ENCODE data around the gene SEMA4C. TPM values are rescaled to one million over a fixed set of nuclear protein-coding genes. Genes with fewer than 3 reads are reported as not detected.

SEMA4C gene
- polyA plus RNA-seq, 1 donor (not counting 4 experiments of a cell fraction or from before 2014, with no cell fraction given) = 7.5 TPM

- H3K9me1 ChIP-seq (ENCODE audit: control insufficient read depth, extremely low read depth, insufficient read depth, low read length) = no peaks in the 10 kb centered on the region
- dilution Hi-C loops (cut with MboI; ENCODE audit: extremely low pct_ligation_motif_present, low sequenced_read_pairs) = no loop called here
- H3K9ac ChIP-seq (ENCODE audit: control insufficient read depth, extremely low read depth, insufficient read depth, low read length) = no peak overlapping the region
- no peak overlapping the region for H3K4me3 ChIP-seq (ENCODE audit: control insufficient read depth in 2 of 3, extremely low read depth in 1 of 3, insufficient read depth in 2 of 3, low read depth in 1 of 3, low read length in 3 of 3)
- no peak overlapping the region for H3K27ac ChIP-seq (ENCODE audit: control insufficient read depth, insufficient read depth, low read length)
- TF ChIP-seq EZH2 (IDR thresholded peaks at IDR 0.05; ENCODE audit: low read length) (no peak), CTCF (optimal IDR thresholded peaks at IDR 0.05 in 1 of 3, IDR thresholded peaks at IDR 0.05 in 1 of 3, conservative IDR thresholded peaks at IDR 0.05 in 1 of 3; ENCODE audit: extremely low read depth in 1 of 3, insufficient read depth in 2 of 3, low read length in 3 of 3) (no peak)
- no peaks in the 10 kb centered on the region for H3K36me3 ChIP-seq (ENCODE audit: control insufficient read depth in 2 of 2, extremely low read depth in 1 of 2, insufficient read depth in 2 of 2, low read length in 2 of 2)
- no peaks in the 10 kb centered on the region for H4K20me1 ChIP-seq (ENCODE audit: control insufficient read depth, extremely low read depth, insufficient read depth, low read length)
- DNase-seq (ENCODE audit: low read depth, low spot score) = no peak
- no peaks in the 10 kb centered on the region for H3K27me3 ChIP-seq (ENCODE audit: control insufficient read depth, extremely low read depth, insufficient read depth, low read length)
- H3K79me2 ChIP-seq (ENCODE audit: control insufficient read depth, insufficient read depth, low read length) = no peaks in the 10 kb centered on the region
- no peak overlapping the region for H3K4me2 ChIP-seq (ENCODE audit: control insufficient read depth, extremely low read depth, insufficient read depth, low read depth, low read length)
- no peaks in the 10 kb centered on the region for H3K9me3 ChIP-seq (ENCODE audit: control insufficient read depth, low read depth, low read length)
- peaks cover 27% of the 10 kb centered on the region for H3K4me1 ChIP-seq (ENCODE audit: control insufficient read depth, extremely low read depth, insufficient read depth, low read length)
- no peak for FAIRE-seq
- no peak overlapping the region for H2AFZ ChIP-seq (ENCODE audit: control insufficient read depth, low read length)
Observed at GRCh38 chr2:96893289-96894150, 23.6 kb upstream of the SEMA4C start.

DNA sequence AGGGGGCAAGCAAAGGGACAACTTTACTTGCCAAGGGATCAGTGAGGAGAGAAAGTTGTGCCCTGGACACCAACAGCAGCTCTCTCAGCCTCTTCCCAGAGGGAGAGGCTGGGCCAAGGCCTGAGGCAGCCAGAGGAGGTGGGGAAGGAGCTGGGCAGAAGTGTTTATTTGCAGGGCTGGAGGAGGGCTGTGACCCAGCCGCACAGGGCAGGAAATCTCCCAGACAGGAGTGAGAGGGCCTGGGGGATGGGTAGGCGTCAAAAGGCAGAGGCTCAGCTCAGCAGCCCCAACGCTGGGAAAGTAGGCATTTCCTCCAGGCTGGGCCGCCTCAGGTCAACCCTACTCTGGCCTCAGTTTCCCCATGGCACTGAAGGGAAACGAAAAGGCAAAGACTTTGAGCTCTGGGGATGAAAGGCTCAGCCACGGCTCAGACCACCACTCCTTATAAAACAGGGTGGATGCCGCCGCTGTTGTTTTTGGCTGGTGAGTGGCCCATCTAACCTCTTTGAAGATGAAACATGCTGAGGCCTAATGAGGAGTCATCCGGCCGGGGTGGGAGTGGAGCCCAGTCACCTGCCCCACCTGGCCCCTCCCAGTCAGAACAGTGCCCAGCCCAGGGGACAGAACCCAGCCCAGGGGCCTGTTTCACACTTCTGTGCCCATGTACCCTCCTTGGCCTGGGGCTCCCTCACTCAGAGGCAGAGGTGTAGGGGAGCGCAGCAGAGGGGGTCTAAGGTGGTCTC lies 21.9 kb upstream of the SEMA4C start:
- H3K4me1 ChIP-seq (ENCODE audit: control insufficient read depth, extremely low read depth, insufficient read depth, low read length) = peaks cover 41% of the 10 kb centered on the region
- H2AFZ ChIP-seq (ENCODE audit: control insufficient read depth, low read length) = no peak overlapping the region
- H3K36me3 ChIP-seq (ENCODE audit: control insufficient read depth in 2 of 2, extremely low read depth in 1 of 2, insufficient read depth in 2 of 2, low read length in 2 of 2) = no peaks in the 10 kb centered on the region
- H4K20me1 ChIP-seq (ENCODE audit: control insufficient read depth, extremely low read depth, insufficient read depth, low read length) = no peaks in the 10 kb centered on the region
- FAIRE-seq (no peak), DNase-seq (ENCODE audit: low read depth, low spot score) (no peak)
- dilution Hi-C loops (cut with MboI; ENCODE audit: extremely low pct_ligation_motif_present, low sequenced_read_pairs) = no loop called here
- no peak overlapping the region for H3K4me2 ChIP-seq (ENCODE audit: control insufficient read depth, extremely low read depth, insufficient read depth, low read depth, low read length)
- H3K9me1 ChIP-seq (ENCODE audit: control insufficient read depth, extremely low read depth, insufficient read depth, low read length) = no peaks in the 10 kb centered on the region
- no peak for TF ChIP-seq CTCF (optimal IDR thresholded peaks at IDR 0.05 in 1 of 3, IDR thresholded peaks at IDR 0.05 in 1 of 3, conservative IDR thresholded peaks at IDR 0.05 in 1 of 3; ENCODE audit: extremely low read depth in 1 of 3, insufficient read depth in 2 of 3, low read length in 3 of 3)
- TF ChIP-seq EZH2 (IDR thresholded peaks at IDR 0.05; ENCODE audit: low read length) = no peak
- H3K4me3 ChIP-seq (ENCODE audit: control insufficient read depth in 2 of 3, extremely low read depth in 1 of 3, insufficient read depth in 2 of 3, low read depth in 1 of 3, low read length in 3 of 3) = no peak overlapping the region
- H3K27me3 ChIP-seq (ENCODE audit: control insufficient read depth, extremely low read depth, insufficient read depth, low read length) = no peaks in the 10 kb centered on the region
- H3K27ac ChIP-seq (ENCODE audit: control insufficient read depth, insufficient read depth, low read length) = no peak overlapping the region
- H3K9me3 ChIP-seq (ENCODE audit: control insufficient read depth, low read depth, low read length) = no peaks in the 10 kb centered on the region
- no peak overlapping the region for H3K9ac ChIP-seq (ENCODE audit: control insufficient read depth, extremely low read depth, insufficient read depth, low read length)
- H3K79me2 ChIP-seq (ENCODE audit: control insufficient read depth, insufficient read depth, low read length) = no peaks in the 10 kb centered on the region
